GM23338 (cell line): ENCODE results near the gene TMEM245. TPM values are rescaled to one million over a fixed set of nuclear protein-coding genes. Genes with fewer than 3 reads are reported as not detected.

Experiments used
- ATAC-seq: fragments of 200-7000 bp; cut with Tn5 transposase; 3 replicates; pipeline ENCODE4 v1.9.1; 2020
- DNase-seq: peaks from one replicate; pipeline ENCODE4 v3.0.0-alpha.2; 2015; ENCODE audit warnings: low spot score
- H2AFZ ChIP-seq: fragments of 200-600 bp; sonication (generic); 2 replicates; pipeline ENCODE4 v1.8.0; 2016; ENCODE audit warnings: antibody characterized with exemption, mild to moderate bottlenecking, moderate library complexity
- H3F3A ChIP-seq: fragments of 200-600 bp; sonication (generic); replicated peaks from 2 replicates; pipeline ENCODE4 v1.8.0; 2017; ENCODE audit warnings: antibody characterized with exemption, mixed run types, low read depth
- H3K27ac ChIP-seq: fragments of 200-600 bp; sonication (generic); 2 replicates; pipeline ENCODE4 v1.6.1; 2016; ENCODE audit warnings: low read depth
- H3K27me3 ChIP-seq: fragments of 200-600 bp; sonication (generic); 2 replicates; pipeline ENCODE4 v1.8.0; 2016; ENCODE audit warnings: mild to moderate bottlenecking, mixed run types, moderate library complexity; ENCODE audit not compliant: insufficient read depth
- H3K36me3 ChIP-seq: fragments of 200-600 bp; sonication (generic); 2 replicates; pipeline ENCODE4 v1.8.0; 2016; ENCODE audit warnings: mild to moderate bottlenecking; ENCODE audit not compliant: insufficient read depth
- H3K4me1 ChIP-seq: fragments of 200-600 bp; sonication (generic); 2 replicates; pipeline ENCODE4 v1.8.0; 2016; ENCODE audit warnings: mild to moderate bottlenecking, moderate library complexity; ENCODE audit not compliant: insufficient read depth
- H3K4me2 ChIP-seq: fragments of 200-600 bp; sonication (generic); 2 replicates; pipeline ENCODE4 v1.7.1; 2017; ENCODE audit warnings: mixed run types
- H3K4me3 ChIP-seq: fragments of 200-600 bp; sonication (generic); 2 replicates; pipeline ENCODE4 v1.6.1; 2016; ENCODE audit warnings: mixed run types
- H3K79me2 ChIP-seq: fragments of 200-600 bp; sonication (generic); replicated peaks from 2 replicates; pipeline ENCODE4 v1.8.0; 2017; ENCODE audit warnings: mild to moderate bottlenecking; ENCODE audit not compliant: insufficient read depth
- H3K9me2 ChIP-seq: fragments of 200-600 bp; sonication (generic); 2 replicates; pipeline ENCODE4 v1.8.0; 2017; ENCODE audit not compliant: insufficient read depth
- H4K20me1 ChIP-seq: fragments of 200-600 bp; sonication (generic); replicated peaks from 2 replicates; pipeline ENCODE4 v1.8.0; 2017; ENCODE audit warnings: mild to moderate bottlenecking; ENCODE audit not compliant: insufficient read depth
- H3K27ac Mint-ChIP-seq: 2 replicates; pipeline ENCODE4 v1.8.0; 2020; ENCODE audit warnings: inconsistent platforms, mild to moderate bottlenecking, moderate library complexity, mixed read lengths
- H3K27me3 Mint-ChIP-seq: 3 replicates; pipeline ENCODE4 v1.8.0; 2022; ENCODE audit warnings: low read depth, mild to moderate bottlenecking, moderate library complexity, mixed read lengths, inconsistent platforms; ENCODE audit not compliant: insufficient read depth, poor library complexity
- H3K36me3 Mint-ChIP-seq: 3 replicates; pipeline ENCODE4 v1.8.0; 2021; ENCODE audit warnings: low read depth, mild to moderate bottlenecking, inconsistent platforms, moderate library complexity, mixed read lengths
- H3K4me1 Mint-ChIP-seq: 3 replicates; pipeline ENCODE4 v1.8.0; 2020; ENCODE audit warnings: mild to moderate bottlenecking, inconsistent platforms, mixed read lengths
- H3K4me3 Mint-ChIP-seq: 3 replicates; pipeline ENCODE4 v1.8.0; 2021; ENCODE audit warnings: moderate library complexity, mild to moderate bottlenecking, inconsistent platforms, mixed read lengths
- H3K9me3 Mint-ChIP-seq: 3 replicates; pipeline ENCODE4 v1.8.0; 2020; ENCODE audit warnings: moderate library complexity, mild to moderate bottlenecking, inconsistent platforms, mixed read lengths
- CREB1 ChIP-seq: fragments of 250-450 bp; sonication (Bioruptor Pico); IDR thresholded peaks from 2 replicates; pipeline ENCODE4 v1.5.0; 2020; ENCODE audit warnings: low read depth, mild to moderate bottlenecking, moderate library complexity
- CTCF ChIP-seq, 2 experiments: fragments of 200-600 bp in 1 of 2; sonication (generic) in 1 of 2; conservative IDR thresholded peaks; 2 replicates each; pipeline versions ENCODE4 v1.5.1 to v1.6.1; 2016 to 2017; ENCODE audit warnings: antibody characterized with exemption in 2 of 2, low read depth in 2 of 2, mild to moderate bottlenecking in 2 of 2, moderate library complexity in 1 of 2
- ETS1 ChIP-seq: IDR thresholded peaks from 2 replicates; pipeline ENCODE4 v1.6.1; 2016; ENCODE audit warnings: antibody characterized with exemption
- EZH2 ChIP-seq: fragments of 200-600 bp; sonication (generic); IDR thresholded peaks from one replicate; pipeline ENCODE4 v1.8.0; 2017; ENCODE audit warnings: antibody characterized with exemption, mild to moderate bottlenecking, low read depth; ENCODE audit not compliant: unreplicated experiment
- EZH2phosphoT487 ChIP-seq: fragments of 200-600 bp; sonication (generic); IDR thresholded peaks from one replicate; pipeline ENCODE4 v1.8.1; 2018; ENCODE audit warnings: antibody characterized with exemption; ENCODE audit not compliant: unreplicated experiment
- JUNB ChIP-seq: IDR thresholded peaks from one replicate; pipeline ENCODE4 v1.6.1; 2016; ENCODE audit warnings: antibody characterized with exemption; ENCODE audit not compliant: unreplicated experiment
- NANOG ChIP-seq: IDR thresholded peaks from 2 replicates; pipeline ENCODE4 v1.6.1; 2016; ENCODE audit warnings: antibody characterized with exemption, borderline replicate concordance
- POLR2AphosphoS5 ChIP-seq: IDR thresholded peaks from 2 replicates; pipeline ENCODE4 v1.6.1; 2016; ENCODE audit warnings: antibody characterized with exemption, low read depth
- REST ChIP-seq: IDR thresholded peaks from one replicate; pipeline ENCODE4 v1.6.1; 2018; ENCODE audit warnings: antibody characterized with exemption; ENCODE audit not compliant: unreplicated experiment
- STAT1 ChIP-seq: IDR thresholded peaks from one replicate; pipeline ENCODE4 v1.6.1; 2016; ENCODE audit warnings: antibody characterized with exemption; ENCODE audit not compliant: unreplicated experiment
- ZNF114 ChIP-seq: fragments of 250-450 bp; sonication (Bioruptor Pico); IDR thresholded peaks from 2 replicates; pipeline ENCODE4 v1.5.0; 2020; ENCODE audit warnings: mild to moderate bottlenecking, moderate library complexity
- ZNF331 ChIP-seq: fragments of 250-450 bp; sonication (Bioruptor Pico); IDR thresholded peaks from 2 replicates; pipeline ENCODE4 v1.5.0; 2020; ENCODE audit warnings: low read depth, mild to moderate bottlenecking, moderate library complexity
- ZNF462 ChIP-seq: fragments of 250-450 bp; sonication (Bioruptor Pico); IDR thresholded peaks from 2 replicates; pipeline ENCODE4 v1.5.0; 2020; ENCODE audit warnings: mild to moderate bottlenecking, moderate library complexity
- polyA plus RNA-seq: library from polyadenylated mRNA; unstranded; fragments of >200 nt; fragmentation: Nextera tagmentation; extraction: Ambion mirVana; gene quantifications from 2 replicates; pipeline ENCODE4 v1.2.1, GENCODE V29; 2016
- total RNA-seq: library from RNA; depleted of rRNA; stranded (reverse); fragments of >200 nt; shearing (Covaris generic); gene quantifications from 2 replicates; pipeline ENCODE4 v1.2.3, GENCODE V29; 2014

Gene TMEM245
- total and polyA plus RNA-seq, 2 experiments from 2014 or later = 17.3 to 64.1 TPM

GRCh38 chr9:109113892-109114609 is 5.7 kb downstream of the TMEM245 start:
- no peaks in the 10 kb centered on the region for H3F3A ChIP-seq
- no peaks in the 10 kb centered on the region for H3K27me3 ChIP-seq
- peak overlapping the region; percentile 7; the same call in 1 of the 2 replicates for H3K27ac ChIP-seq
- H3K9me3 Mint-ChIP-seq = no peaks in the 10 kb centered on the region
- ATAC-seq (no peak), DNase-seq (no peak)
- no peak for TF ChIP-seq NANOG
- no peak for TF ChIP-seq POLR2AphosphoS5
- no peak for TF ChIP-seq ZNF331
- TF ChIP-seq CREB1 (CRISPR knock-in tag) = no peak
- no peak for TF ChIP-seq ZNF462 (CRISPR knock-in tag)
- TF ChIP-seq ZNF114 (CRISPR knock-in tag) = no peak
- TF ChIP-seq STAT1 = no peak
- no peak for TF ChIP-seq REST
- no peak for TF ChIP-seq ETS1
- TF ChIP-seq EZH2phosphoT487 = no peak
- TF ChIP-seq CTCF (conservative IDR thresholded peaks at IDR 0.05; ENCODE audit: low read depth in 2 of 2) = no peak
- no peak for TF ChIP-seq EZH2
- no peak for TF ChIP-seq JUNB
- H3K79me2 ChIP-seq = peaks cover 100% of the 10 kb centered on the region
- H3K4me1 ChIP-seq = peaks cover 65% of the 10 kb centered on the region
- peak overlapping the region; percentile 39; the same call in 1 of the 2 replicates for H3K27ac Mint-ChIP-seq
- H3K36me3 ChIP-seq = no peaks in the 10 kb centered on the region
- H3K27me3 Mint-ChIP-seq = peaks cover 4% of the 10 kb centered on the region
- no peak overlapping the region for H3K4me3 ChIP-seq
- H2AFZ ChIP-seq = no peak overlapping the region
- no peak overlapping the region for H3K4me2 ChIP-seq
- peaks cover 77% of the 10 kb centered on the region for H4K20me1 ChIP-seq
- H3K36me3 Mint-ChIP-seq = peaks cover 10% of the 10 kb centered on the region
- peaks cover 52% of the 10 kb centered on the region for H3K4me1 Mint-ChIP-seq
- H3K4me3 Mint-ChIP-seq = no peak overlapping the region; the same call in 2 of the 3 replicates
- H3K9me2 ChIP-seq = no peaks in the 10 kb centered on the region
